ENCODE data around the gene FIGNL1. TPM values are rescaled to one million over a fixed set of nuclear protein-coding genes. Genes with fewer than 3 reads are reported as not detected.
"Not testable (repeated sequence)": the region's sequence is repeated elsewhere in the genome, so short reads cannot be mapped to it uniquely, and the experiment has no call there.

Gene FIGNL1
- total RNA-seq, 1 donor from 2014 or later = 42.4 TPM

- DNase-seq (ENCODE audit: low spot score in 2 of 2) (no peak), FAIRE-seq (no peak)
Observed at GRCh38 chr7:50472427-50472826, 22.3 kb upstream of the FIGNL1 start.

DNA sequence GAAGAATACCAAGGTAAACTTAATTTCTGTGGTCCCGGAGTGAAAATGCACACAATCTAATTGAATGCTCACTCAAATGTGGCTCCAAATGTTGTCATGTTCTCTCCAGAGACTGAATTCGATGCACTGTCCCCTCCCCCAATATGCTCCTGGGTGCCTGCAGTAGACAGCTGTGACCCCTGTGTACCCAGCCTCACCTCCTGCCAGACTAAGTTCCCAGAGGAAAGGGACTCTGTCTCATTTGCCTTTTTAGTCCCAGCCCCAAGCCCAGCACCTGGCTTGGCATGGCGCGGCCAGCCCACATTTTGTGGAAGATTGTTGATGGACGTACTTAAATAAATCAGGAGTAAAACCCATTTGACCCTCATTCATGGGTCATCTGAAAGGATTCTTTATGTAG, 21.8 kb upstream of the FIGNL1 start:
- no peak for DNase-seq (ENCODE audit: low spot score in 2 of 2)
- no peak for FAIRE-seq

GRCh38 chr7:50470250-50471163, 20.4 kb upstream of the FIGNL1 start:
- no peak for FAIRE-seq

GRCh38 chr7:50469181-50469580, 19.0 kb upstream of the FIGNL1 start:
- DNase-seq (ENCODE audit: low spot score in 2 of 2) = no peak
- no peak for FAIRE-seq

More at GRCh38 chr7:50470250-50471163, 20.4 kb upstream of the FIGNL1 start:
- no peak for DNase-seq (ENCODE audit: low spot score in 2 of 2)

DNA sequence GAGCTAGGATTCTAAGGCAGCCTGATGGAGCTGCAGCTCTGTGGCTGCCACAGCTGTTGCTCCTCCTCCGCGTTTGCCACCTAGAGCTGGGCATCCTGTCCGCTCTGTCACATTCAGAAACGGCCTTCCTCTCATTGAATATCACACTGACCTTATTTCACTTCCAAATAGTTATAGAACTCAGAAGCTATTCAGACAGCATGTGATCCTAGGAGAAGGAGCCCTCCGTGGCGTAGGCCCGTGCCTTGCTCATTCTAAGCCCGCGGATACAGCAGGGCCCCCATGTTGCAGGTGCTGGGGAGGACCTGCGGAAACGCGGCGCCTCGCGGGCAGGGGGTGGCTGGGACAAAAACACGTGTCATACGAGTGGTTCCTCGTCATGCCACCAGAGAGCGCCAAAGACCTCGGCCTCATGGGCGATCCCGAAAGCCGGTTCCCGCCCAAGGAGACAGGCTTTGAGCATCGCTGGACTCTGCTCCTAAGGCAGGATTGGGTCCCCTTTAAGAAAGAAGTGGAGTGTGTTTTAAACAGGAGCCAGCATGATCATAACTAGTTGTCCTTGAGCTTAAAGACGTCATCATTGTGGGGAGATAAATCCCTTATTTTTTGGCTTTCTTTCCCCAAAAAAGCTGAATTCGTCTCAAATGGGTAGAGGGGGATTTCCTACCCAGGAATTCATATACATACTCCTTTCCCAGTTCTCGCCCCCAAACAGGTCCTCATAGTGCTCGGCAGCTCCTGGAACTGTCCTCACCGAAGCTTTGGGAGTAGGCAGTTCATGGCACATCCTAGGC, 17.9 kb upstream of the FIGNL1 start:
- no peak for FAIRE-seq
- DNase-seq (ENCODE audit: low spot score in 2 of 2) = peak; percentile 67 to 76

- DNase-seq (ENCODE audit: low spot score in 2 of 2) (no peak), FAIRE-seq (no peak)
Observed at GRCh38 chr7:50466815-50467585, 16.9 kb upstream of the FIGNL1 start.

DNA sequence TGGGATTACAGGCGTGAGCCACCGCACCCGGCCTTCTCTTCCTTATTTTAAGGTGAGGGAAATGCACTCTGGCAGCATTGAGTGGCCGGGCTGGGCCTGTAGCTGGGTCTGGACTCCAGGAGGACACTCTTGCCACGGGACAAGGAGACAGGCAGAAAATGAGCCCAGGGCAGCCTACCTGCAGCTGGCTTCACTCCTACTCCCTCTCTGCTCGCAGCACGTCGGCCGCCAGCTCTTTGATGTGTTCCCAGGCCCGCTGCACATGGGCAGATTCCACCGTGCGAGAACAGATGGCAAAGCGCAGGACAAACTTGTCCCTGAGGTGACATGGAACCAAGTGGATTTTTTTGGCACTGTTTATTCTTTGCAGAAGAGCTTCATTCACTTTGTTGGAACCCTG, 12.9 kb upstream of the FIGNL1 start:
- FAIRE-seq (no peak), DNase-seq (ENCODE audit: low spot score in 2 of 2) (no peak)

DNA sequence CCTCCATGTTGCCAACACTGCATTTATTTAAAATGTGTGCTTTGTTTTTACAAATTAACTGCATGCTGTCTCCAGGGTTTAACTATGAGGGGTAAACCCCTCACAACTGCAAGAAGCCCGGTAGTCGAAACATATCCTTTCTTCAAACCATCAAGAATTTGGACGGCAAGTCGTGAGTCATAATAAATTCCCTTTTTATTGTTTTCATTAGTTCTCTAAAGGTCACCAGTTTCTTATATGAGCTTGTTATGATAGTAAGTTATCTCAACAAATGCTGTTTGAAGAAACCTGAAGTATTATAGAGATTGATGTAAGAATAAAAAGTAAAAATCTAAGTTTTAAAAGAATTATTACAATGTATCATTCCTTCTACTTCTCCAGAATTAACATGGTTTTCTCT, 12.2 kb upstream of the FIGNL1 start:
- FAIRE-seq = no peak
- no peak for DNase-seq (ENCODE audit: low spot score in 2 of 2)

DNA sequence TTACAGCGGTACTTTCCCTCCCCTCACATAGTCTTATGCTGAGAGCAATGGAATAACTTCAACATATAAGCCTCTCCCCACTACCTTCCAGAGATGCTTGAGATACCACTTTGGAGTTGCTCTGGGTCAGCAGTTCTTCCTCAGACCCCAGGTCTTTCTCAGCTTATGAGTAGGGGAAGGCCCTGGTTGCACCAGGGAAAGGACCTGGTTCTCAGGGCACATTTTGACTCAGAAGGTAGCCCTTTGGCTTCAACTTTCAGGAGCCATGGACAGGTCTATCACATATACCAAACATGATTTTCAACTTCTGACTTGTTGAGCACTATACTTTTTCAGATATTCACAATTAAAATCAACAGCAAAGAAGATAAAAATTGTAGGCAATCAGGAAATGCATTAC, 11.5 kb upstream of the FIGNL1 start:
- no peak for DNase-seq (ENCODE audit: low spot score in 2 of 2)
- FAIRE-seq = no peak

DNA sequence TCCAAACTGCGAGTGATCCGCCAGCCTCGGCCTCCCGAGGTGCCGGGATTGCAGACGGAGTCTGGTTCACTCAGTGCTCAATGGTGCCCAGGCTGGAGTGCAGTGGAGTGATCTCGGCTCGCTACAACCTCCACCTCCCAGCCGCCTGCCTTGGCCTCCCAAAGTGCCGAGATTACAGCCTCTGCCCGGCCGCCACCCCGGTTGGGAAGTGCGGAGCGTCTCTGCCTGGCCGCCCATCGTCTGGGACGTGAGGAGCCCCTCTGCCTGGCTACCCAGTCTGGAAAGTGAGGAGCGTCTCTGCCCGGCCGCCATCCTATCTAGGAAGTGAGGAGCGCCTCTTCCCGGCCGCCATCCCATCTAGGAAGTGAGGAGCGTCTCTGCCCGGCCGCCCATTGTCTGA, 9.0 kb upstream of the FIGNL1 start:
- FAIRE-seq; DNase-seq (ENCODE audit: low spot score in 2 of 2): not testable (repeated sequence)

GRCh38 chr7:50458651-50459050, 8.5 kb upstream of the FIGNL1 start:
- not testable (repeated sequence) for DNase-seq (ENCODE audit: low spot score in 2 of 2); FAIRE-seq

GRCh38 chr7:50456371-50457123, 6.4 kb upstream of the FIGNL1 start:
- no peak for FAIRE-seq
- DNase-seq (ENCODE audit: low spot score in 2 of 2) = no peak

GRCh38 chr7:50455658-50456057, 5.5 kb upstream of the FIGNL1 start:
- FAIRE-seq (no peak), DNase-seq (ENCODE audit: low spot score in 2 of 2) (no peak)

- FAIRE-seq = no peak
- DNase-seq (ENCODE audit: low spot score in 2 of 2) = no peak
Observed at GRCh38 chr7:50454968-50455367, 4.8 kb upstream of the FIGNL1 start.

- DNase-seq (ENCODE audit: low spot score in 2 of 2) (no peak), FAIRE-seq (no peak)
Observed at GRCh38 chr7:50450590-50451032, 461 bp upstream of the FIGNL1 start.

DNA sequence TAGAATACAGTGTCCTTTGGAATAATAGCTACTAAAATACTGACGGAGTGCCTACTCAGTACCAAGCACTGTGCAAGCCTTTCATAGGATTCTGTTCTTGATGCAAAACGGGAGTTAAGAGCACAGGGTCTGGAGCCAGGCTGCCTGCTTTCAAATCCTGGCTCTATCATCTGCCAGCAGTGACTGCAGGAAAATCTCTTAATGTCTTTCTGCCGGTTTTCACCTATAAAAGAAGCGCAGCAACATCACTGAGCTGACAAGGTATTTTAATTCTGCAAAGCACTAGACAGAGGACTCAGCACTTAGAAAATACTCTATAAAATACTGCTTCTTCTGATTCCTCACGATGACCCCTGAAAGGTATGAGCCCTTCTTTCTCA, 659 bp downstream of the FIGNL1 start:
- FAIRE-seq = no peak
- no peak for DNase-seq (ENCODE audit: low spot score in 2 of 2)

GRCh38 chr7:50448823-50449222, 1.3 kb downstream of the FIGNL1 start:
- DNase-seq (ENCODE audit: low spot score in 2 of 2) = no peak
- FAIRE-seq = no peak

DNA sequence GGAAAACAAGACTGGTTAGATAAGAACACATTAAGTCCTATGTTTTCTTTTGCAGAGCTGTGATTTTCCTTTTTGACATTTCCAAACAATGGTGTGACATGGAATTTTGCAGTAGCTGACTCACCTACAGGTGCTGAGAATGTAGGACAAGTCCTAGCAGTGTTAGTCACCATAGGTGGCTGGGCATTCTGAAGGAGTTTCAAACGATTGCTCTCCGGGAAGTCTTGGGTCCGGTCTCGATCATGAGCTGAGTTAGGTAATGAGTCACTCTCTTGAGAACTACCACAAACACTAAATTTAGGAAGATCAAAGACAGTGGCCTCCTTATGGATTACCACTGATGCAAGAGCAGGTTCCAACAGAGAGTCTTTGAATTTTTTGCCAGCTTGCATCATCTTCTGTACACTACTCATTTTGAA, 3.6 kb downstream of the FIGNL1 start:
- DNase-seq (ENCODE audit: low spot score in 2 of 2) (no peak), FAIRE-seq (no peak)

GRCh38 chr7:50436133-50436806, 13.9 kb downstream of the FIGNL1 start:
- no peak for FAIRE-seq
- no peak for DNase-seq (ENCODE audit: low spot score in 2 of 2)

Data from frontal cortex (tissue), 4 donors.